ENCODE results near the gene VPS4A. TPM values are rescaled to one million over a fixed set of nuclear protein-coding genes. Genes with fewer than 3 reads are reported as not detected.
A peak's percentile ranks its signal among the peaks of the same experiment; 100 is the strongest.
"Not testable (repeated sequence)": the region's sequence is repeated elsewhere in the genome, so short reads cannot be mapped to it uniquely, and the experiment has no call there.

Gene VPS4A
- total RNA-seq, 2 donors from 2014 or later = 28.6 to 37.8 TPM

DNA sequence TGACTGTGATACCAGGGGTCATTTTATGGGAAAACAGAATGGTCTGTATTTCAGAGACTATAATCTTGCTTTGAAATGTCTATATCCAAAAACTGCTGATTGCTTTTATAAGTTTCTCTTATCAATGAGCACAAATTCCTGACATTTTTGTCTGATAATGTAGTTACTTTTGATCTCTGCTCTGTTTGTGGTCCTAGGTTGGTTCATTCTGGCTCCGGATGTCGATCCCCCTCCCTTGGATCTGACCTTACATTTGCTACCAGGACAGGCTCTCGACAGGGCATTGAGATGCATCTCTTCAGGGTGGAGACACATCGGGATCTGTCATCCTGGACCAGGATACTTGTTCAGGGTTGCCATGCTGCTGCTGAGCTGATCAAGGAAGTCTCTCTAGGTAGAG, 27.3 kb upstream of the VPS4A start:
- no peak overlapping the region for H3K27ac Mint-ChIP-seq

DNA sequence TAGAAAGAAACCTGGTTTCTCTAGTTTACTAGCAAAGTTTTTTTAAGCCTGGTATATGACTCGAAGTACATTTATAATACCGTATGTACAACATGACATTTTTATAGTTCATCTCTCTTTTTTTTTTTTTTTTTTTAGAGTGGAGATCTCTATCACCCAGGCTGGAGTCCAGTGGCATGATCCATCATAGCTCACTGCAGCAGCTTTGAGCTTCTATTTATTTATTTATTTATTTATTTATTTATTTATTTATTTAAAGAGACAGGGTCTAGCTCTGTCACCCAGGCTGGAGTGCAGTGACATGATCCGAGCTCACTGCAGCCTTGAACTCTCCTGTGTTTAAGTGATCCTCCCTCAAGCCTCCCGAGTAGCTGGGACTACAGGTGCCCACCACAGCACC, 25.9 kb upstream of the VPS4A start:
- Mint-ChIP-seq H3K27ac (no peak overlapping the region), H3K9me3 (peaks cover 5% of the 10 kb centered on the region), H3K36me3 (ENCODE audit: low read depth) (peaks cover 18% of the 10 kb centered on the region), H3K4me3 (no peak overlapping the region), H3K4me1 (no peaks in the 10 kb centered on the region), H3K27me3 (ENCODE audit: insufficient read depth) (no peaks in the 10 kb centered on the region)
- Histone ChIP-seq H3K36me3 (ENCODE audit: control insufficient read depth, insufficient read depth, low read length) (no peaks in the 10 kb centered on the region), H3K27me3 (ENCODE audit: control insufficient read depth, insufficient read depth, low read length, poor library complexity, severe bottlenecking) (no peaks in the 10 kb centered on the region), H3K9me3 (ENCODE audit: control insufficient read depth, low read length) (no peaks in the 10 kb centered on the region), H3K9ac (ENCODE audit: extremely low read depth, low read length, poor library complexity, severe bottlenecking) (no peak overlapping the region), H3K27ac (ENCODE audit: low read depth, low read length) (no peak overlapping the region), H3K4me1 (ENCODE audit: control insufficient read depth, insufficient read depth, low read length) (no peaks in the 10 kb centered on the region), H3K4me3 (ENCODE audit: low read length) (no peak overlapping the region)
- WGBS, 2 experiments (ENCODE audit: insufficient coverage in 1 of 2, insufficient read length in 1 of 2) = 96 to 100% methylated on average over 2 to 4 of the region's 4 CpGs
- TF ChIP-seq, protein P1, sequence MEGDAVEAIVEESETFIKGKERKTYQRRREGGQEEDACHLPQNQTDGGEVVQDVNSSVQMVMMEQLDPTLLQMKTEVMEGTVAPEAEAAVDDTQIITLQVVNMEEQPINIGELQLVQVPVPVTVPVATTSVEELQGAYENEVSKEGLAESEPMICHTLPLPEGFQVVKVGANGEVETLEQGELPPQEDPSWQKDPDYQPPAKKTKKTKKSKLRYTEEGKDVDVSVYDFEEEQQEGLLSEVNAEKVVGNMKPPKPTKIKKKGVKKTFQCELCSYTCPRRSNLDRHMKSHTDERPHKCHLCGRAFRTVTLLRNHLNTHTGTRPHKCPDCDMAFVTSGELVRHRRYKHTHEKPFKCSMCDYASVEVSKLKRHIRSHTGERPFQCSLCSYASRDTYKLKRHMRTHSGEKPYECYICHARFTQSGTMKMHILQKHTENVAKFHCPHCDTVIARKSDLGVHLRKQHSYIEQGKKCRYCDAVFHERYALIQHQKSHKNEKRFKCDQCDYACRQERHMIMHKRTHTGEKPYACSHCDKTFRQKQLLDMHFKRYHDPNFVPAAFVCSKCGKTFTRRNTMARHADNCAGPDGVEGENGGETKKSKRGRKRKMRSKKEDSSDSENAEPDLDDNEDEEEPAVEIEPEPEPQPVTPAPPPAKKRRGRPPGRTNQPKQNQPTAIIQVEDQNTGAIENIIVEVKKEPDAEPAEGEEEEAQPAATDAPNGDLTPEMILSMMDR (conservative IDR thresholded peaks at IDR 0.05) = no peak
- DNase-seq = no peak

More for the DNA sequence above, 27.3 kb upstream of the VPS4A start:
- WGBS, 2 experiments (ENCODE audit: insufficient coverage in 1 of 2, insufficient read length in 1 of 2) = 93% methylated on average over 4 of the region's 4 CpGs; no CpG with 5 or more reads in 1 of the 2 experiments
- H3K27me3 ChIP-seq (ENCODE audit: control insufficient read depth, insufficient read depth, low read length, poor library complexity, severe bottlenecking) = no peaks in the 10 kb centered on the region
- DNase-seq = no peak
- H3K4me3 ChIP-seq (ENCODE audit: low read length) = no peak overlapping the region
- H3K9me3 Mint-ChIP-seq = peaks cover 5% of the 10 kb centered on the region
- no peaks in the 10 kb centered on the region for H3K4me1 ChIP-seq (ENCODE audit: control insufficient read depth, insufficient read depth, low read length)
- H3K9me3 ChIP-seq (ENCODE audit: control insufficient read depth, low read length) = no peaks in the 10 kb centered on the region
- no peak overlapping the region for H3K9ac ChIP-seq (ENCODE audit: extremely low read depth, low read length, poor library complexity, severe bottlenecking)
- H3K36me3 Mint-ChIP-seq (ENCODE audit: low read depth) = peaks cover 19% of the 10 kb centered on the region
- TF ChIP-seq, protein P1 (conservative IDR thresholded peaks at IDR 0.05) = no peak
- no peak overlapping the region for H3K4me3 Mint-ChIP-seq
- no peaks in the 10 kb centered on the region for H3K27me3 Mint-ChIP-seq (ENCODE audit: insufficient read depth)
- no peak overlapping the region for H3K27ac ChIP-seq (ENCODE audit: low read depth, low read length)
- no peaks in the 10 kb centered on the region for H3K4me1 Mint-ChIP-seq
- H3K36me3 ChIP-seq (ENCODE audit: control insufficient read depth, insufficient read depth, low read length) = no peaks in the 10 kb centered on the region

GRCh38 chr16:69286941-69287713, 24.0 kb upstream of the VPS4A start:
- TF ChIP-seq, protein P1 (conservative IDR thresholded peaks at IDR 0.05) = peak; percentile 85
- H3K27ac ChIP-seq (ENCODE audit: low read depth, low read length) = no peak overlapping the region
- no peak overlapping the region for H3K9ac ChIP-seq (ENCODE audit: extremely low read depth, low read length, poor library complexity, severe bottlenecking)
- no peak overlapping the region for H3K4me3 ChIP-seq (ENCODE audit: low read length)
- no peak for DNase-seq
- H3K36me3 ChIP-seq (ENCODE audit: control insufficient read depth, insufficient read depth, low read length) = no peaks in the 10 kb centered on the region
- Mint-ChIP-seq H3K27me3 (ENCODE audit: insufficient read depth) (no peaks in the 10 kb centered on the region), H3K4me3 (no peak overlapping the region), H3K36me3 (ENCODE audit: low read depth) (peaks cover 18% of the 10 kb centered on the region), H3K27ac (no peak overlapping the region), H3K4me1 (no peaks in the 10 kb centered on the region), H3K9me3 (no peaks in the 10 kb centered on the region)
- 90 to 92% methylated on average over 11 to 12 of the region's 13 CpGs for WGBS, 2 experiments (ENCODE audit: insufficient coverage in 1 of 2, insufficient read length in 1 of 2)
- H3K4me1 ChIP-seq (ENCODE audit: control insufficient read depth, insufficient read depth, low read length) = no peaks in the 10 kb centered on the region
- no peaks in the 10 kb centered on the region for H3K27me3 ChIP-seq (ENCODE audit: control insufficient read depth, insufficient read depth, low read length, poor library complexity, severe bottlenecking)
- no peaks in the 10 kb centered on the region for H3K9me3 ChIP-seq (ENCODE audit: control insufficient read depth, low read length)

DNA sequence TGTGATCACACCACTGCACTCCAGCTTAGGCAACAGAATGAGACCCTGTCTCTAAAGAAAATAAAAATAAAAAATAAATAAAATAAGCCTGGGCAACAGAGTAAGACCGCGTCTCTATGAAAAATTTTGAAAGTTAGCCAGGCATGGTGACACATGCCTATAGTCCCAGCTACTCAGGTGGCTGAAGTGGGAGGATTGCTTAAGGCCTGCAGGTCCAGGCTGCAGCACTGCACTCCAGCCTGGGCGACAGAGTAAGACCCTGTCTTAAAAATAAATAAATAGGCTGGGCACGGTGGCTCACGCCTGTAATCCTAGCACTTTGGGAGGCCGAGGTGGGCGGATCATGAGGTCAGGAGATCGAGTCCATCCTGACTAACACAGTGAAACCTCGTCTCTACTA, 19.5 kb upstream of the VPS4A start:
- H3K36me3 ChIP-seq (ENCODE audit: control insufficient read depth, insufficient read depth, low read length); H3K27me3 Mint-ChIP-seq (ENCODE audit: insufficient read depth); H3K9me3 ChIP-seq (ENCODE audit: control insufficient read depth, low read length); H3K4me1 ChIP-seq (ENCODE audit: control insufficient read depth, insufficient read depth, low read length); H3K36me3 Mint-ChIP-seq (ENCODE audit: low read depth); DNase-seq; H3K27ac Mint-ChIP-seq; H3K9ac ChIP-seq (ENCODE audit: extremely low read depth, low read length, poor library complexity, severe bottlenecking); H3K27ac ChIP-seq (ENCODE audit: low read depth, low read length); H3K4me1 Mint-ChIP-seq; H3K27me3 ChIP-seq (ENCODE audit: control insufficient read depth, insufficient read depth, low read length, poor library complexity, severe bottlenecking); H3K9me3 Mint-ChIP-seq; H3K4me3 ChIP-seq (ENCODE audit: low read length); H3K4me3 Mint-ChIP-seq: not testable (repeated sequence)
- WGBS, 2 experiments (ENCODE audit: insufficient coverage in 1 of 2, insufficient read length in 1 of 2) = 95 to 96% methylated on average over 4 to 9 of the region's 9 CpGs

Measured in endodermal cell (in vitro differentiated cells).